WI38 (cell line): ENCODE measurements around the gene TNFAIP3.

Experiments
- H3K4me3 ChIP-seq: 2 replicates; pipeline ENCODE4 v1.5.1; 2011; ENCODE audit warnings: low read depth, mild to moderate bottlenecking, control low read depth, low read length
- CTCF ChIP-seq: IDR thresholded peaks from 2 replicates; pipeline ENCODE4 v1.5.1; 2012; ENCODE audit warnings: low read depth, mild to moderate bottlenecking, control low read depth, low read length

TNFAIP3 gene

GRCh38 chr6:137824556-137824879 lies 42.5 kb upstream of the TNFAIP3 start:
- no peak overlapping the region for H3K4me3 ChIP-seq

GRCh38 chr6:137824896-137825295 lies 42.2 kb upstream of the TNFAIP3 start:
- no peak overlapping the region for H3K4me3 ChIP-seq
- no peak for TF ChIP-seq CTCF

More at GRCh38 chr6:137824556-137824879, 42.5 kb upstream of the TNFAIP3 start:
- no peak for TF ChIP-seq CTCF

- TF ChIP-seq CTCF, result no peak
These were observed 39.6 kb upstream of the TNFAIP3 start for GRCh38 chr6:137827411-137827940.

GRCh38 chr6:137827977-137828810 lies 38.9 kb upstream of the TNFAIP3 start:
- no peak for TF ChIP-seq CTCF
- H3K4me3 ChIP-seq, result no peak overlapping the region

More at GRCh38 chr6:137827411-137827940, 39.6 kb upstream of the TNFAIP3 start:
- no peak overlapping the region for H3K4me3 ChIP-seq

- H3K4me3 ChIP-seq, result no peak overlapping the region
- TF ChIP-seq CTCF, result no peak
These were observed 37.4 kb upstream of the TNFAIP3 start for GRCh38 chr6:137829641-137830083.

DNA sequence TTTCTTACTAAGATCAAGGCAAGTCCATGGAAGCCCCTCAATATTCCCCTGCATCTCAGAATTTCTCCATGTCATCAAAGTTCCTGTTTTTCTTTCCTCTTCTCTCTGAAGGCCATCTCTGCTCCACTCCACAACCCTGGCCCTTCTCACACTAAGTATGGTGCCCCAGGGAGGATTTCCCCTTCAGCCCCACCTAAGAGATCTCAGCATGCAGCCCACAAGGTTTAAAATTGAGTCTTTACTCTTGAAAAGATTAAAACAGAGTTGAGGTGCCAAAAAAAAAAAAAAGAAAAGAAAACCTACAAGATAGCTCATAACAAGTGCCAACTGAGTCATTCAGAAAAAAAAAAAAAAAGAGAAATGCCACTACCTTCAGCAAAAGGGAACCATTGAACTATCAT lies 36.5 kb upstream of the TNFAIP3 start:
- no peak overlapping the region for H3K4me3 ChIP-seq
- no peak for TF ChIP-seq CTCF

- no peak for TF ChIP-seq CTCF
These were observed 34.9 kb upstream of the TNFAIP3 start for GRCh38 chr6:137832110-137832509.

More at GRCh38 chr6:137832110-137832509, 34.9 kb upstream of the TNFAIP3 start:
- no peak overlapping the region for H3K4me3 ChIP-seq
